OCI-LY1 (cell line): ENCODE data around the gene GABBR2.

Source experiments
- H2AFZ ChIP-seq: fragments of 200-600 bp; sonication (generic), shearing (Covaris generic); 2 replicates; pipeline ENCODE4 v1.6.0; 2014; ENCODE audit warnings: antibody characterized with exemption, mild to moderate bottlenecking, low read length
- H3F3A ChIP-seq: fragments of 200-600 bp; sonication (generic), shearing (Covaris generic); 2 replicates; pipeline ENCODE4 v1.6.0; 2014; ENCODE audit warnings: mild to moderate bottlenecking, antibody characterized with exemption, low read length, moderate library complexity; ENCODE audit not compliant: insufficient read depth
- H3K27ac ChIP-seq: fragments of 200-600 bp; sonication (generic); 2 replicates; pipeline ENCODE4 v1.5.1; 2014; ENCODE audit warnings: low read length, mixed run types, mild to moderate bottlenecking, low read depth; ENCODE audit not compliant: poor library complexity, severe bottlenecking
- H3K27me3 ChIP-seq: fragments of 200-600 bp; sonication (generic); 2 replicates; pipeline ENCODE4 v1.6.0; 2014; ENCODE audit warnings: antibody characterized with exemption, mild to moderate bottlenecking, low read length, moderate library complexity; ENCODE audit not compliant: insufficient read depth
- H3K36me3 ChIP-seq: fragments of 200-600 bp; sonication (generic); 2 replicates; pipeline ENCODE4 v1.6.1; 2014; ENCODE audit warnings: mild to moderate bottlenecking, antibody characterized with exemption, low read length, moderate library complexity, mixed read lengths; ENCODE audit not compliant: insufficient read depth
- H3K4me1 ChIP-seq: fragments of 200-600 bp; sonication (generic); 2 replicates; pipeline ENCODE4 v1.5.1; 2014; ENCODE audit warnings: mild to moderate bottlenecking, low read length, moderate library complexity; ENCODE audit not compliant: insufficient read depth, severe bottlenecking
- H3K4me2 ChIP-seq: fragments of 200-600 bp; sonication (generic), shearing (Covaris generic); 2 replicates; pipeline ENCODE4 v1.6.1; 2014; ENCODE audit warnings: low read length
- H3K4me3 ChIP-seq: fragments of 200-600 bp; sonication (generic); 2 replicates; pipeline ENCODE4 v1.5.1; 2014; ENCODE audit warnings: low read length, low read depth, mild to moderate bottlenecking, mixed read lengths; ENCODE audit not compliant: poor library complexity, severe bottlenecking
- H3K79me2 ChIP-seq: fragments of 200-600 bp; shearing (Covaris generic); 2 replicates; pipeline ENCODE4 v1.6.1; 2016; ENCODE audit warnings: mixed run types, low read length, mixed read lengths; ENCODE audit not compliant: insufficient read depth
- H3K9ac ChIP-seq: fragments of 200-600 bp; sonication (generic), shearing (Covaris generic); 2 replicates; pipeline ENCODE4 v1.6.1; 2014; ENCODE audit warnings: mild to moderate bottlenecking, low read length, mixed read lengths
- H3K9me2 ChIP-seq: fragments of 200-600 bp; sonication (generic), shearing (Covaris generic); 2 replicates; pipeline ENCODE4 v1.6.1; 2014; ENCODE audit warnings: low read depth, mild to moderate bottlenecking, low read length, mixed read lengths
- H3K9me3 ChIP-seq: fragments of 200-600 bp; shearing (Covaris generic); 2 replicates; pipeline ENCODE4 v1.6.1; 2014; ENCODE audit warnings: low read length, mixed read lengths
- H4K20me1 ChIP-seq: fragments of 200-600 bp; sonication (generic), shearing (Covaris generic); 2 replicates; pipeline ENCODE4 v1.6.0; 2016; ENCODE audit warnings: mild to moderate bottlenecking, low read length; ENCODE audit not compliant: insufficient read depth
- CTCF ChIP-seq: fragments of 200-600 bp; sonication (generic), shearing (Covaris generic); IDR thresholded peaks from 2 replicates; pipeline ENCODE4 v1.5.1; 2017; ENCODE audit warnings: mild to moderate bottlenecking, antibody characterized with exemption, low read length, moderate library complexity, mixed read lengths
- EZH2 ChIP-seq: fragments of 200-600 bp; sonication (generic), shearing (Covaris generic); IDR thresholded peaks from 2 replicates; pipeline ENCODE4 v1.8.0; 2017; ENCODE audit warnings: borderline replicate concordance, mixed run types, mild to moderate bottlenecking, antibody characterized with exemption, low read length, moderate library complexity, mixed read lengths

The GABBR2 gene

GRCh38 chr9:98479967-98480847, 228.5 kb downstream of the GABBR2 start:
- no peaks in the 10 kb centered on the region for H3K4me1 ChIP-seq
- TF ChIP-seq EZH2, result no peak
- TF ChIP-seq CTCF, result no peak

GRCh38 chr9:98479449-98479848, 229.3 kb downstream of the GABBR2 start:
- Histone ChIP-seq H3K79me2 (no peaks in the 10 kb centered on the region), H3K9me3 (no peaks in the 10 kb centered on the region), H3K9ac (no peak overlapping the region), H3K4me1 (no peaks in the 10 kb centered on the region), H3F3A (no peaks in the 10 kb centered on the region), H3K27me3 (no peaks in the 10 kb centered on the region), H3K27ac (no peak overlapping the region), H3K9me2 (no peaks in the 10 kb centered on the region), H3K4me2 (no peak overlapping the region), H4K20me1 (no peaks in the 10 kb centered on the region), H3K36me3 (no peaks in the 10 kb centered on the region), H2AFZ (no peak overlapping the region), H3K4me3 (no peak overlapping the region)
- TF ChIP-seq CTCF (no peak), EZH2 (no peak)

More at GRCh38 chr9:98479967-98480847, 228.5 kb downstream of the GABBR2 start:
- H3K9me3 ChIP-seq, result no peaks in the 10 kb centered on the region
- no peaks in the 10 kb centered on the region for H3K36me3 ChIP-seq
- H4K20me1 ChIP-seq, result no peaks in the 10 kb centered on the region
- H3K4me3 ChIP-seq, result no peak overlapping the region
- no peaks in the 10 kb centered on the region for H3F3A ChIP-seq
- H3K9ac ChIP-seq, result no peak overlapping the region
- no peak overlapping the region for H2AFZ ChIP-seq
- H3K9me2 ChIP-seq, result no peaks in the 10 kb centered on the region
- H3K27me3 ChIP-seq, result no peaks in the 10 kb centered on the region
- H3K27ac ChIP-seq, result no peak overlapping the region
- H3K4me2 ChIP-seq, result no peak overlapping the region
- H3K79me2 ChIP-seq, result no peaks in the 10 kb centered on the region

- no peaks in the 10 kb centered on the region for H3F3A ChIP-seq
- no peak overlapping the region for H3K4me3 ChIP-seq
- H3K9me2 ChIP-seq, result no peaks in the 10 kb centered on the region
- no peak overlapping the region for H3K9ac ChIP-seq
- no peaks in the 10 kb centered on the region for H4K20me1 ChIP-seq
- H3K36me3 ChIP-seq, result no peaks in the 10 kb centered on the region
- H2AFZ ChIP-seq, result no peak overlapping the region
- no peak overlapping the region for H3K4me2 ChIP-seq
- no peaks in the 10 kb centered on the region for H3K9me3 ChIP-seq
- H3K79me2 ChIP-seq, result no peaks in the 10 kb centered on the region
- H3K27me3 ChIP-seq, result no peaks in the 10 kb centered on the region
- H3K27ac ChIP-seq, result no peak overlapping the region
- no peak for TF ChIP-seq CTCF
- no peak for TF ChIP-seq EZH2
- H3K4me1 ChIP-seq, result no peaks in the 10 kb centered on the region
These were observed 230.9 kb downstream of the GABBR2 start for GRCh38 chr9:98477884-98478283.
